ENCODE data around the gene SND1. TPM values are rescaled to one million over a fixed set of nuclear protein-coding genes. Genes with fewer than 3 reads are reported as not detected.

Gene SND1
- total RNA-seq, 1 experiment from 2014 or later, result 274 TPM

DNA sequence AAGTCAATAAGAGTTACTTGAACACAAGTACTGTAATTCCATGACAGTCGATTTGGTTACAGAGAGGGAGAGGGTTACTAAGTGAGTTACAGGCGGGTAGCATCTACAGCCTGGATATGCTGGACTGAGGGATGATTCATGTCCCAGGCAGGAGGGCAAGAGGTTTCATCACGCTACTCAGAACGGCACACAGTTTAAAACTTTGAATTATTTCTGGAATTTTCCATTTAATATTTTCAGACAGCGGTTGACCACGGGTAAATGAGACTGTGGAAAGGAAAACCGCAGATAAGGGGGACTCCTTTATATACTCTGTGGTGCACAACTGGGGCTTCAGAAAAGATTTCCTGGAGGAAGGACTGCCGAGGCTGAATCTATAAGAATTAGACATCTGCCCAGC, 404.9 kb downstream of the SND1 start:
- H3K27me3 Mint-ChIP-seq (ENCODE audit: insufficient read depth, unreplicated experiment), result no peaks in the 10 kb centered on the region
- no peak overlapping the region for H3K4me3 ChIP-seq (ENCODE audit: low read depth, low read length)
- BruUV-seq (replicated peaks), result no TSS peak
- intact Hi-C loops (cut with micrococcal nuclease; ENCODE audit: unreplicated experiment), result no loop called here
- H3K36me3 ChIP-seq (ENCODE audit: control insufficient read depth, insufficient read depth, low read length), result no peaks in the 10 kb centered on the region
- no peaks in the 10 kb centered on the region for H3K4me1 Mint-ChIP-seq (ENCODE audit: low read depth, unreplicated experiment)
- H3K27me3 ChIP-seq (replicated peaks; ENCODE audit: control insufficient read depth, insufficient read depth, low read length), result no peaks in the 10 kb centered on the region
- no peaks in the 10 kb centered on the region for H3K9me3 Mint-ChIP-seq (ENCODE audit: unreplicated experiment)
- TF ChIP-seq, protein P1, sequence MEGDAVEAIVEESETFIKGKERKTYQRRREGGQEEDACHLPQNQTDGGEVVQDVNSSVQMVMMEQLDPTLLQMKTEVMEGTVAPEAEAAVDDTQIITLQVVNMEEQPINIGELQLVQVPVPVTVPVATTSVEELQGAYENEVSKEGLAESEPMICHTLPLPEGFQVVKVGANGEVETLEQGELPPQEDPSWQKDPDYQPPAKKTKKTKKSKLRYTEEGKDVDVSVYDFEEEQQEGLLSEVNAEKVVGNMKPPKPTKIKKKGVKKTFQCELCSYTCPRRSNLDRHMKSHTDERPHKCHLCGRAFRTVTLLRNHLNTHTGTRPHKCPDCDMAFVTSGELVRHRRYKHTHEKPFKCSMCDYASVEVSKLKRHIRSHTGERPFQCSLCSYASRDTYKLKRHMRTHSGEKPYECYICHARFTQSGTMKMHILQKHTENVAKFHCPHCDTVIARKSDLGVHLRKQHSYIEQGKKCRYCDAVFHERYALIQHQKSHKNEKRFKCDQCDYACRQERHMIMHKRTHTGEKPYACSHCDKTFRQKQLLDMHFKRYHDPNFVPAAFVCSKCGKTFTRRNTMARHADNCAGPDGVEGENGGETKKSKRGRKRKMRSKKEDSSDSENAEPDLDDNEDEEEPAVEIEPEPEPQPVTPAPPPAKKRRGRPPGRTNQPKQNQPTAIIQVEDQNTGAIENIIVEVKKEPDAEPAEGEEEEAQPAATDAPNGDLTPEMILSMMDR (IDR thresholded peaks at IDR 0.05; ENCODE audit: insufficient read depth in 1 of 2, low read depth in 1 of 2, low read length in 1 of 2, severe bottlenecking in 1 of 2, unreplicated experiment in 1 of 2), result no peak
- no peaks in the 10 kb centered on the region for H3K9me3 ChIP-seq
- ChIA-PET POLR2A (no interaction called here), CTCF (no interaction called here)
- peaks cover 25% of the 10 kb centered on the region for H3K36me3 Mint-ChIP-seq (ENCODE audit: insufficient read depth, unreplicated experiment)
- H3K4me3 Mint-ChIP-seq (ENCODE audit: unreplicated experiment), result no peak overlapping the region
- H3K27ac Mint-ChIP-seq (ENCODE audit: unreplicated experiment), result no peak overlapping the region
- no peak for DNase-seq
- H3K4me1 ChIP-seq, result no peaks in the 10 kb centered on the region

DNA sequence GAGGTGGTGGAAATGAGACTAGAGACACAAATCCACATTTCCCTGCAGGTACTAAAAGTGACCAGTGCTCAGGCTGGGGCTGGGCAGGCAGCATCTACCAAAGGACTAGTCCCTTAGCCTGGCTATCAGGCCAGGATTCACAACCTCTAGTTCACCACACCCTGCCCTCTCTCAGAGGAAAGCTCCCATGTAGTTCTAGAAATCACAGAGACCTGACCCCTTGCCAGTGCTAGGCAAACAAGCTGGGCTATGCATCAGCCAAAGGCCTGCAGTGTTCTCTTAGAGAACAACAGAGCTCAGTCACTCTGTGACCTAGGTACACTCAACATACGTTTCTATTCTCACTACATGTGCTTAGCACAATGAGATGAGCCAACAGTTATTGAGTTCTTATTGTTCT, 405.9 kb downstream of the SND1 start:
- H3K9me3 ChIP-seq, result no peaks in the 10 kb centered on the region
- intact Hi-C loops (cut with micrococcal nuclease; ENCODE audit: unreplicated experiment), result no loop called here
- Mint-ChIP-seq H3K36me3 (ENCODE audit: insufficient read depth, unreplicated experiment) (peaks cover 25% of the 10 kb centered on the region), H3K27ac (ENCODE audit: unreplicated experiment) (no peak overlapping the region), H3K27me3 (ENCODE audit: insufficient read depth, unreplicated experiment) (no peaks in the 10 kb centered on the region), H3K4me3 (ENCODE audit: unreplicated experiment) (no peak overlapping the region), H3K4me1 (ENCODE audit: low read depth, unreplicated experiment) (no peaks in the 10 kb centered on the region), H3K9me3 (ENCODE audit: unreplicated experiment) (no peaks in the 10 kb centered on the region)
- no peak overlapping the region for H3K4me3 ChIP-seq (ENCODE audit: low read depth, low read length)
- CTCF ChIA-PET, result no interaction called here
- no peaks in the 10 kb centered on the region for H3K4me1 ChIP-seq
- BruUV-seq (replicated peaks), result no TSS peak
- POLR2A ChIA-PET, result no interaction called here
- H3K27me3 ChIP-seq (replicated peaks; ENCODE audit: control insufficient read depth, insufficient read depth, low read length), result no peaks in the 10 kb centered on the region
- TF ChIP-seq, protein P1 (IDR thresholded peaks at IDR 0.05; ENCODE audit: insufficient read depth in 1 of 2, low read depth in 1 of 2, low read length in 1 of 2, severe bottlenecking in 1 of 2, unreplicated experiment in 1 of 2), result no peak
- no peak for DNase-seq
- no peaks in the 10 kb centered on the region; the same call in 1 of the 2 replicates for H3K36me3 ChIP-seq (ENCODE audit: control insufficient read depth, insufficient read depth, low read length)

DNA sequence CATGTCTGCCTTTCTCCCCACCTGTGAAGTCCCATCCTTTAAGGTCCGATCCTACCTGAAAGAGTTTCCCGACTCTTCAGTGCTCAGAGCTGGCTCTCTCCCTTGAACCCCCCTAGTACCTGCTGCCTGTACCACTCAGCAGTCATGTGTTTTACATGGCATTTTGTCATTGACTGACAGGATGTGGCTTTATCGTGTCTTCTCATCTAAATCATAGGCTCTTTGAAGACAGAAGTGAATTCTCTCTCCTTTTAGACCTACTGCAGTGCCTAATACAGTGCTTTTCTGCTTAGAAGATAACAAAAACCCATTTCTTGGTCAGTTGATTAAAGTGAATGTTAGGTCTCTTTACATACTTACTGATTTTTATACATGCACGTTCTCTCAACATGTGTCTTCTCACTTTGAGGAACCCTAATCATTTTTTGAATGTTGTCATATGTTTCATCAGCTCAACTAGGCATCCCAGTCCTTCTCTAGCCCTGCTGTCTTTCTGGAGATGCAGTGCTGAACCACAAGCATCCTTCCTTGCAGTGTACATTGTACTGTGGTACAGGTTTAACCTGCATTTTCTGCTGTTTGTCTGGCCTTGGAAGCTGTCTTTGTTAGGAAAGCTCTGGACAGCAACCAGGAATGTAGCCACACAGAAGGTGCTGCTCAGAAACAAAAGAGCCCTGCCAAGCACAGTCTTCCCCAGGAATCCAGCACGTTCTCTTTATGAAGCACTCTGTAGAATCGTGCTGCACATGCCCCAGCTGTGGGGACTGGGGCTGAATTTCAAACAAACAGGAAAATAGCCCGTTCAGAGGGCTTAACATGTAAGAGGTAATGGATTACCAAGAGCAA, 407.4 kb downstream of the SND1 start:
- BruUV-seq (replicated peaks), result no TSS peak
- no peaks in the 10 kb centered on the region for H3K4me1 ChIP-seq
- intact Hi-C loops (cut with micrococcal nuclease; ENCODE audit: unreplicated experiment), result no loop called here
- no peak overlapping the region for H3K4me3 ChIP-seq (ENCODE audit: low read depth, low read length)
- no peak overlapping the region for H3K4me3 Mint-ChIP-seq (ENCODE audit: unreplicated experiment)
- no peak overlapping the region for H3K27ac Mint-ChIP-seq (ENCODE audit: unreplicated experiment)
- no peaks in the 10 kb centered on the region for H3K27me3 ChIP-seq (replicated peaks; ENCODE audit: control insufficient read depth, insufficient read depth, low read length)
- H3K4me1 Mint-ChIP-seq (ENCODE audit: low read depth, unreplicated experiment), result no peaks in the 10 kb centered on the region
- no peak for DNase-seq
- no peaks in the 10 kb centered on the region; the same call in 1 of the 2 replicates for H3K36me3 ChIP-seq (ENCODE audit: control insufficient read depth, insufficient read depth, low read length)
- H3K36me3 Mint-ChIP-seq (ENCODE audit: insufficient read depth, unreplicated experiment), result peaks cover 27% of the 10 kb centered on the region
- no peaks in the 10 kb centered on the region for H3K9me3 ChIP-seq
- TF ChIP-seq, protein P1 (IDR thresholded peaks at IDR 0.05; ENCODE audit: insufficient read depth in 1 of 2, low read depth in 1 of 2, low read length in 1 of 2, severe bottlenecking in 1 of 2, unreplicated experiment in 1 of 2), result no peak
- POLR2A ChIA-PET, result no interaction called here
- H3K27me3 Mint-ChIP-seq (ENCODE audit: insufficient read depth, unreplicated experiment), result no peaks in the 10 kb centered on the region
- no peaks in the 10 kb centered on the region for H3K9me3 Mint-ChIP-seq (ENCODE audit: unreplicated experiment)
- CTCF ChIA-PET, result no interaction called here
